Superior temporal gyrus (tissue), 1 donor: ENCODE data around the gene RASL10A.
A peak's percentile ranks its signal among the peaks of the same experiment; 100 is the strongest.

Source experiments
- DNase-seq: peaks from one replicate; pipeline ENCODE4 v3.0.0-alpha.2; 2016; ENCODE audit errors: extremely low spot score

The RASL10A gene

DNA sequence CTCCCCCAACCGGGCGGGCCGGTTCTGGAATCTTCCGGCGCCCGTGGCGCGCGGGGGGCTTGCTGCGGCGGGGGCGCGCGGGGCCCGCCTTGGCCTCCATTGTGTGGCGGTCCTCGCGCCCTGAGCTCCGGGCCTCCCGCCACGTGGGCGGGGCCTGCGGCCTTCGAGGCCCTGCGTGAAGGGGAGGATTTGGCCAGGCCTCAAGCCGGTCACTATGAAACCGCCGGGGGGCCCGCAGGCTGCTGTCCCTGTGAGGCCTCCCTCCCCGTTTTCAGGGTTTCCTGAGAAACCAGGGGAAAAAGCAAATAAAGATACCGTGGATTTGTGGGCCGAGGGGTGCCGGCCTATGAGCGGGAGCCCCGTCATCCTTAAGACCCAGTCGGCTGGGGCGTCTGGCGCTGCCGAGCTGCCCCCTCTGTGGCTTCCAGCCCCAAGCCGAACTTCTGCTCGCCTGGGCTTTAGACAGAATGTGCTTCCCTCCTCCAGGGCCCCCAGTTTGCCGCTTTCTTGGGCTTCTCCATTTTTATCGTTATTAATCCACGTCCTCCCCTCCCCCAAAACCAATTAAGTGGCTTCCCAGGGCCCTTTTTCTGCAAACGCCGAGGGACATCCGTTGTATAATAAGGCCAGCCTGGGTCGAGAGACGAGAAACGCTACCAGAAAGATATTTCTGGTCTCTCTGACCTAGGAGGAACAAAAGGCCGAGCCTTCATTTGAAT lies 46.8 kb downstream of the RASL10A start:
- no peak for DNase-seq

DNA sequence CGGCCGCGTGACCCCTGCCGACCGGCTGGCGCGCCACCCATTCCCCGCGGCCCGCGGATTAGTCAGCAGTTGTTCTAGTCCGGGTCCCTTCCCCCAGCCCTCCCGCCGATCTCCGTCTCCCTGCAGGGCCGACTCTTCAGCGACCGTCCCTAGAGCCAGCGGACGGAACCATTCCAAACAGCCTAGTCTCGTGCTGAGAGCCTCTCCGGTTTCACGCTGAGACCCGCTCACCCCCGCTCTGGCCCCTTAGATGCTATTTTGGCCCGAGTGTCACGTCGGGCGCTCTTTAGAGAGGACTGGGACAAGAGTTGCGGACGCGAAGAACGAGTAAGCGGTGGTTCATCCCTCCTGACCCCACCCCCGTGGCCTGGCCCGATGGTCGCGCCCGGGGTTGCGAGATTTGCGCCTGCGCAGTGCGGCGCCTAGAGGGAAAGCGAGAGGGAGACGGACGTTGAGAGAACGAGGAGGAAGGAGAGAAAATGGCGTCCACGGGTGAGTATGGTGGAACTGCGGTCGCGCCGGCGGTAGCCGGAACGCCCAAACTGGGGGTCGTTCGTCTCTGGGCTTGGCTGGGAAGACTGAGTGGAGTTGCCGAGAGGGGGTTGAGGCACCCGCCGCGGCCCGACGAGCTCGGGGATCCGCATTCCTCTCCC lies 47.5 kb downstream of the RASL10A start, which contains the start of the genes EWSR1 and RHBDD3:
EWSR1 (plus strand) TSS at position 411 of the 653 bp plus-strand sequence; CDS start at position 480, 69 bp downstream.
RHBDD3 (minus strand) TSS at position 124 of the 653 bp plus-strand sequence. CDS start 2,355 bp downstream, outside the sequence.
- peak; percentile 97 for DNase-seq

- no peak for DNase-seq
Measured at GRCh38 chr22:29267462-29267857, 48.0 kb downstream of the RASL10A start.

DNA sequence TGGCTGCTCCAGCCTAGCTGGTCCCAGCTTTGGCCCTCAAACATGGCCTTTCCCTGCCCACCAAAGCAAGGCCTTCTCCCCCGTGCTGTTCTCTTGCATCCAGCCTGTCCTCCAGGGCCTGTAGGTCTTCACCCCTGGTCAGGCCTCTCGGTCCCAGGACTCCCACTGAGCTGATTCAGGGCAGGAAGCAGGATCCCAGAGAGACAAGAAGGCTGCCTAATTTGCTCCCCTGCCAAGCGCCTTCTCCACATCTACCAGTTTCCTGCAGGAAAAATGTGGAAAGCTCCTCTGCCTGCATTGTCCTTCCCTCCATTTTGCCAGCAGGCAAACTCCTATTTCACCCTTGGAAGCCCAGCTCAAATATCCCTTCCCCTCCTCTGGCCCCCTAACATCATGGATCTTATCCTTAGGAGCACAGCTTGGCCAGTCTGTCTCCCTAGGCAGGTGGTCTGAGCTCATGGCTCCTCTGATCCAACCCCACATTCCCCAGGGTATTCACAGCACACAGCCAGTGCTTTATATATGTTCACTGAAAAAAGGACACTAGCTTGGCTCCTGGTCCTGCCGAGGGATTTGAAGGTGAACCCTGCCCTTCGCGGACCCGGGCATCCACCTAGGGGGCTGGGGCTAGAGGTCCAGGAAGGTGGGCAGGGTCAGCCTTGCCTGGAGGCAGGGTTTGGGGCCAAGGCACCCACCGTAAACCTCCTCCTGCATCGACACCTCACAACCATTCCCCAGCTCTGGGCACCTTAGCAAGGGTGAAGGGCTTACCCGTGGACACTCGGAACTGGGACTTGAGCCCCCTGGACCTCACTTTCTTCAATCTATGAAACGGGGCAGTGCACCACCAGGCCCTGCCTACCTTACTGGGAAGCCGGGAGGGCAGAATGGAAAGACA lies 48.7 kb downstream of the RASL10A start:
- no peak for DNase-seq

DNA sequence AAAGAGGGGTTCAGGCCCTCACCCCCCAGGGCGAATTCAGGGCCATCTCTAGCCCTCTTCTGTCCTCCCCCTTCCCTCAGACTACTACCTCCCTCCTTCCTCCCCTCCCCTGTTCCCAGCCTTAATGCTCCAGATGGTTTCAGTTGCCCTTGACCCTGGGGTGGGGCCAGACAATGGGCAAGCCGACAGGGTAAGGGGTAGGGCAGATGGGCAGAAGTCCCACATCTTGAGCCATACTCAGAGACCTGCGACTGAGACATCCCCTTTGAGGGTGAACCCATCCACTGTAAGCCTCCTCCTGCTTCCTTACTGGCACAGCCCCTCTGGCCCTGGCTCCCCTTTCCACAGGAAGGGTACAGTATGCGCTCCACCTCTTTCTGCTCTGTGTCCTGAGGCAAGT lies 49.6 kb downstream of the RASL10A start:
- DNase-seq, result no peak

DNA sequence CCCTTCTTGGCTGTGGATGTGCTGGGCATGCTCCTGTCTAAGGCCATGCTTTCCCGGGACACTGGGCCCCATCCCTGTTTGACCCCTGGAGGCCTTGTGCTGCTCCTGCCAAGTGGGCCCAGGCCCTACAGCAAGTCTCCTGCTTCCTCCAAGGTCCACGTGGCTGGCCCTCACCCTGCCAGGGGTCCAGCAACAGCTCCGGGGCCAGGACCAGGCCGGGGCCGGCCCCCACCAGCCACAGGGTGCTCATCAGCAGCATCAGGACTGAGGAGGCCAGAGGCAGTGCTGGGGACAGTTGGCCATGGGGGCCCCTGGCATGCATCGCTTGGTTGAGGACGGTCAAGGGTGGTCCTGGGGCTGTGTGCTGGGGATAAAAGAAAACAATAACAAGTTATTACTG lies 50.2 kb downstream of the RASL10A start:
- DNase-seq, result no peak

DNA sequence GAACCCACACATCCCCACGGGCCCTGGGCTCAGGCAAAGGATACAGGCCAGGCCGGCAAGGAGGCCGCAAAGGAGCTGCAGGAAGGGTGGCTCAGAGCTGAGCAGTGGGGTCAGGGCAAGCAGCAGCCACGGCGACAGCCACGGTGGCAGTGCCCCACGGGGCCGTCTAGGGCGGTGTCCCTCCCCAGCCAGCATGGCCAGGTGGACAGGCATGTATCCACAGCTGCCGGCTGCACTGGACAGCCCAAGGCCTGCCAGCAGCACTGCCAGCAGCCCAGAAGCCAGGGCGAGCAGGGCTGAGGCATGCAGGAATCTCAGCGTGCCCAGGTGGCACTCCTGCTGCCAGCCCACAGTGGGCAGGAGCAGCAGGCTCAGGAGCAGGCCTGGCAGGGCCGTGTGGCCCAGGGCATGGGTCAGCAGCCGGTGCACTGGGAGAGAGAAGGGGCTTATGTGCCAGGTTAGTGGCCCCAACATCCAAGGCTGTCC lies 51.7 kb downstream of the RASL10A start:
- no peak for DNase-seq
